PC-3 (cell line): ENCODE data around the gene IPMK.

Experiments used
- EZH2 ChIP-seq: fragments of 300-600 bp; sonication (generic); IDR thresholded peaks from one replicate; pipeline ENCODE4 v1.6.1; 2017; ENCODE audit warnings: antibody characterized with exemption, mild to moderate bottlenecking, low read length; ENCODE audit not compliant: unreplicated experiment
- TF ChIP-seq, protein P1 (sequence below): fragments of 300-600 bp; sonication (generic); conservative IDR thresholded peaks from 2 replicates; pipeline ENCODE4 v1.5.1; 2017; ENCODE audit warnings: antibody characterized with exemption, low read depth, mild to moderate bottlenecking, low read length

DNA sequence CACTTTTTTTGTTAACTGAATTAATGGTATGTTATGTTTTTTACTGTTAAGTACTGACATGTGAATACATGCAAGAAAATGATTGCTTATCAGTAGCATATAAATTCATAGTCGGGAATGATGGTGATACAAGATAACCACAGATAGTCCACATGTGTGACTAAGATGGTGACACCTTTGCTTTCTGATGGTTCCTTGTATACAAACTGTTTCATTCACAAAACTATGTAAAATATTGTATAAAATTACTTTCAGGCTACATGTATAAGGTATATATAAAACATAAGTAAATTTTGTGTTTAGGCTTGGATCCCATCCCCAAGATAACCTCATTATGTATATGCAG is 11.2 kb upstream of the IPMK start:
- TF ChIP-seq EZH2: no peak
- TF ChIP-seq, protein P1, sequence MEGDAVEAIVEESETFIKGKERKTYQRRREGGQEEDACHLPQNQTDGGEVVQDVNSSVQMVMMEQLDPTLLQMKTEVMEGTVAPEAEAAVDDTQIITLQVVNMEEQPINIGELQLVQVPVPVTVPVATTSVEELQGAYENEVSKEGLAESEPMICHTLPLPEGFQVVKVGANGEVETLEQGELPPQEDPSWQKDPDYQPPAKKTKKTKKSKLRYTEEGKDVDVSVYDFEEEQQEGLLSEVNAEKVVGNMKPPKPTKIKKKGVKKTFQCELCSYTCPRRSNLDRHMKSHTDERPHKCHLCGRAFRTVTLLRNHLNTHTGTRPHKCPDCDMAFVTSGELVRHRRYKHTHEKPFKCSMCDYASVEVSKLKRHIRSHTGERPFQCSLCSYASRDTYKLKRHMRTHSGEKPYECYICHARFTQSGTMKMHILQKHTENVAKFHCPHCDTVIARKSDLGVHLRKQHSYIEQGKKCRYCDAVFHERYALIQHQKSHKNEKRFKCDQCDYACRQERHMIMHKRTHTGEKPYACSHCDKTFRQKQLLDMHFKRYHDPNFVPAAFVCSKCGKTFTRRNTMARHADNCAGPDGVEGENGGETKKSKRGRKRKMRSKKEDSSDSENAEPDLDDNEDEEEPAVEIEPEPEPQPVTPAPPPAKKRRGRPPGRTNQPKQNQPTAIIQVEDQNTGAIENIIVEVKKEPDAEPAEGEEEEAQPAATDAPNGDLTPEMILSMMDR: no peak
